Thyroid gland (tissue), 4 donors: ENCODE measurements around the gene PIP4K2C.

Experiments
- POLR2A ChIP-seq, 2 donors: fragments of 450-650 bp; IDR thresholded peaks; one replicate each; pipeline ENCODE4 v1.6.1; 2017; ENCODE audit warnings: antibody characterized with exemption in 2 of 2, mild to moderate bottlenecking in 2 of 2, moderate library complexity in 1 of 2
- TF ChIP-seq, protein P1 (sequence below), 6 experiments: fragments of 200-600 bp in 3 of 6; fragments of 450-650 bp in 3 of 6; sonication (generic) in 3 of 6; IDR thresholded peaks; one replicate each; pipeline ENCODE4 v1.5.1; 2016 to 2019; ENCODE audit warnings: antibody characterized with exemption in 6 of 6, mild to moderate bottlenecking in 2 of 6, inconsistent platforms in 1 of 6, moderate library complexity in 1 of 6

DNA sequence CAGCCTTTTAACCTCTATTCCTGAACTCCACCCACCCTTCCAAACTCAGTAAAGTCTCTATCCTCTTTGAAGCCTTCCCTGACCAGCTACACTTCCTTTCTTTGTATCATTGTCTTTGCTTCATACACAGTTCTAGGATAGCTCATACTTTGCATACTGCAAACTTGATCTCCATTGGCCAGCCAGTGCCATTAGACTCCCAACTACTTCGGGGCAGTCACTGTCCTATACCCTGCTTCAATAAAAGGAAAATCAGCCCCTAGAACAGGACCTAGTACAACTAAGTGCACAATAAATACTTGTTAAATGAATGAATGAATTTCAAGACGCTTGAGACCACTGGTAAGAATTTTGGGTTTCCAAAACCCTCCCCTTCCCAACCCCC is 521 bp upstream of the PIP4K2C start:
- TF ChIP-seq, protein P1, sequence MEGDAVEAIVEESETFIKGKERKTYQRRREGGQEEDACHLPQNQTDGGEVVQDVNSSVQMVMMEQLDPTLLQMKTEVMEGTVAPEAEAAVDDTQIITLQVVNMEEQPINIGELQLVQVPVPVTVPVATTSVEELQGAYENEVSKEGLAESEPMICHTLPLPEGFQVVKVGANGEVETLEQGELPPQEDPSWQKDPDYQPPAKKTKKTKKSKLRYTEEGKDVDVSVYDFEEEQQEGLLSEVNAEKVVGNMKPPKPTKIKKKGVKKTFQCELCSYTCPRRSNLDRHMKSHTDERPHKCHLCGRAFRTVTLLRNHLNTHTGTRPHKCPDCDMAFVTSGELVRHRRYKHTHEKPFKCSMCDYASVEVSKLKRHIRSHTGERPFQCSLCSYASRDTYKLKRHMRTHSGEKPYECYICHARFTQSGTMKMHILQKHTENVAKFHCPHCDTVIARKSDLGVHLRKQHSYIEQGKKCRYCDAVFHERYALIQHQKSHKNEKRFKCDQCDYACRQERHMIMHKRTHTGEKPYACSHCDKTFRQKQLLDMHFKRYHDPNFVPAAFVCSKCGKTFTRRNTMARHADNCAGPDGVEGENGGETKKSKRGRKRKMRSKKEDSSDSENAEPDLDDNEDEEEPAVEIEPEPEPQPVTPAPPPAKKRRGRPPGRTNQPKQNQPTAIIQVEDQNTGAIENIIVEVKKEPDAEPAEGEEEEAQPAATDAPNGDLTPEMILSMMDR (IDR thresholded peaks at IDR 0.05): no peak
- TF ChIP-seq POLR2A (IDR thresholded peaks at IDR 0.05): no peak
